Coronary artery (tissue), 2 donors: ENCODE results near the gene TPP2.

Experiments used
- DNase-seq: peaks from one replicate; pipeline ENCODE4 v3.0.0-alpha.2; 2017; ENCODE audit warnings: low spot score
- H3K27ac ChIP-seq, 2 donors: fragments of 200-600 bp; sonication (generic); one replicate each; pipeline ENCODE4 v1.5.1; 2016 to 2019
- H3K4me3 ChIP-seq: fragments of 200-600 bp; sonication (generic); 2 replicates; pipeline ENCODE4 v1.5.1; 2016; ENCODE audit warnings: mild to moderate bottlenecking, moderate library complexity
- CTCF ChIP-seq: fragments of 200-600 bp; sonication (generic); IDR thresholded peaks from one replicate; pipeline ENCODE4 v1.5.1; 2019; ENCODE audit warnings: antibody characterized with exemption

The TPP2 gene

DNA sequence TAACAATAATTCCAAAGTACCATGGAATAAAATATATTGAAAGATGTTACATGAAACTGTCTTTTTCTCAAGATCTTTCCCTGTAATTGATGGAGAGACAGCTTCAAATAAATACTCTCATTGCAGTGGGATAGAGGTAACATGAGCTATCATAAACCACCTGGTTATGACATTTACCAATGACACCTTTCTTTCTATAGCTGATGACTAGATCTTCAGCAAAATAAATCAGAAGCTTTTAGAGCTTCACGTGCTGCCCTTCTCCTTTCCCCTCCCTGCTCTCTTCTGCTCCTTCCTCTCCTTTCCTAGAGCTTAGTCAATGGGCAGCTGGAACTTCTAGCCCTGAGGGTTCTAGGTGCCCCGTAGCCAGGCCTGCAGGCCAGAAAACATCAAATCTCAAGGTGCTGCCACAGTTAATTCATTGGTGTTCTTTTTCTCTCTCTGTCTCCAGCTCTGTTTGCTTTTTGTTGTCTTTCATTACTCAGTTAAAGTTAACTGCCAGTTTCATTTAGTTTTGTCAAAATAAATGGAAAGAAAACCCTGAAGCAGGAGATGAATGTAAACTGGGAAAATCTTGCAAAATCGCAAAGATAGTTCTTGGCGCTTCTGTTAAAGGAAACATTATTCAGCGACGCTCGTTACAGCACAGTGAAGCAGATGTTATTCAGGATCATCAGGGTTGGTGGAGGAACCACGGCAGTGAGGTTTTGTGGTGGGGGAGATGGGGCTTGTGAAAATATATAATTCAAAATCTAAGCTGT, 106.4 kb downstream of the TPP2 start:
- TF ChIP-seq CTCF = no peak
- Histone ChIP-seq H3K27ac (no peak overlapping the region), H3K4me3 (no peak overlapping the region)
- no peak for DNase-seq

- no peak overlapping the region for H3K27ac ChIP-seq
- DNase-seq = no peak
- TF ChIP-seq CTCF = no peak
- H3K4me3 ChIP-seq = no peak overlapping the region
Measured at GRCh38 chr13:102703726-102704035, 106.9 kb downstream of the TPP2 start.

GRCh38 chr13:102704238-102705058, 107.7 kb downstream of the TPP2 start:
- DNase-seq = no peak
- no peak for TF ChIP-seq CTCF
- no peak overlapping the region for H3K27ac ChIP-seq
- H3K4me3 ChIP-seq = no peak overlapping the region

GRCh38 chr13:102707467-102707866, 110.7 kb downstream of the TPP2 start:
- H3K27ac ChIP-seq = no peak overlapping the region
- no peak for DNase-seq
- no peak for TF ChIP-seq CTCF

DNA sequence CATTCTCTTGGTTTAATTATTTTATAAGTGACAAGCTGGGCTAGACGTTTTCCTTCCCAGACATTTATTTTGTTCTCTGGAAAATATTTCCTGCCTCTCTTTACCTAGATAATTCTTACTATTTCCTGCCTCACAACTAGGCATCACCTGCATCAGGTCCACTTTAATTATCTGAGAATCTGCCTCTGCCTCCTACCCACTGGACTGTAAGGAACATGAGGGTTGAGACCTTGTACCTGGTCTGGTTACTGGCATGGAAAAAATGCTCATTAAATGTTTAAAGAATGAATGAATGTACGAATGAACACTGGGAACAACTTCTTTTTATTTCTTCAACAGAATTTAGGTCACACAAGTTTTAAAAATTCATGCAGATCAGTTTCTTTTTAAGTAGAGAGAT, 111.4 kb downstream of the TPP2 start:
- TF ChIP-seq CTCF = no peak
- H3K27ac ChIP-seq = no peak overlapping the region
- no peak for DNase-seq
- H3K4me3 ChIP-seq = no peak overlapping the region

More at GRCh38 chr13:102707467-102707866, 110.7 kb downstream of the TPP2 start:
- H3K4me3 ChIP-seq = no peak overlapping the region

GRCh38 chr13:102708991-102709390, 112.2 kb downstream of the TPP2 start:
- TF ChIP-seq CTCF = no peak
- DNase-seq = no peak
- no peak overlapping the region for H3K27ac ChIP-seq
- H3K4me3 ChIP-seq = no peak overlapping the region

DNA sequence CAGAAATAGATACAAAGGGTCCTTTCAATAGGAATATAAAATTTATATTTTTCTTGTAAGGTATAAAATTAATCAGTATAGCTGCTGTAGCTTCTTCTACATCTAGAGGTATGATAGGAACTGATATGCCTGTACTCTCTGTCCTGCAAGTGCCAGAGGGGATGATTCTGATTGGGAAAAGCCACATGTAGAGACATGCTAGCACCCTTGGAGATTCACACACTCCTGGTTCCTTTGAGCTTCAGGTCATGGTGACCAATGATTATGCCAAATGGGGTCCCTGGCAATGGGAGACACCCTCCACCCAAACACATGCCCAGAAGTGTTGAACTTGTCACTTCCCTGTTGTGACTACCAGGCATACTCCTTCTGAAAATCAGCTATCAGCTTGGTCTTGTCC, 112.8 kb downstream of the TPP2 start:
- H3K27ac ChIP-seq = no peak overlapping the region

More for the DNA sequence above, 112.8 kb downstream of the TPP2 start:
- no peak overlapping the region for H3K4me3 ChIP-seq
- no peak for DNase-seq
- no peak for TF ChIP-seq CTCF
